CD4-positive, alpha-beta T cell treated with Interleukin-21 for 1 hour (primary cell): Measurements from ENCODE around the gene QKI.
"Not testable (repeated sequence)": the region's sequence is repeated elsewhere in the genome, so short reads cannot be mapped to it uniquely, and the experiment has no call there.

ENCODE experiments used
- DNase-seq: peaks from one replicate; pipeline ENCODE4 v3.0.0-alpha.2; 2020

The QKI gene

DNA sequence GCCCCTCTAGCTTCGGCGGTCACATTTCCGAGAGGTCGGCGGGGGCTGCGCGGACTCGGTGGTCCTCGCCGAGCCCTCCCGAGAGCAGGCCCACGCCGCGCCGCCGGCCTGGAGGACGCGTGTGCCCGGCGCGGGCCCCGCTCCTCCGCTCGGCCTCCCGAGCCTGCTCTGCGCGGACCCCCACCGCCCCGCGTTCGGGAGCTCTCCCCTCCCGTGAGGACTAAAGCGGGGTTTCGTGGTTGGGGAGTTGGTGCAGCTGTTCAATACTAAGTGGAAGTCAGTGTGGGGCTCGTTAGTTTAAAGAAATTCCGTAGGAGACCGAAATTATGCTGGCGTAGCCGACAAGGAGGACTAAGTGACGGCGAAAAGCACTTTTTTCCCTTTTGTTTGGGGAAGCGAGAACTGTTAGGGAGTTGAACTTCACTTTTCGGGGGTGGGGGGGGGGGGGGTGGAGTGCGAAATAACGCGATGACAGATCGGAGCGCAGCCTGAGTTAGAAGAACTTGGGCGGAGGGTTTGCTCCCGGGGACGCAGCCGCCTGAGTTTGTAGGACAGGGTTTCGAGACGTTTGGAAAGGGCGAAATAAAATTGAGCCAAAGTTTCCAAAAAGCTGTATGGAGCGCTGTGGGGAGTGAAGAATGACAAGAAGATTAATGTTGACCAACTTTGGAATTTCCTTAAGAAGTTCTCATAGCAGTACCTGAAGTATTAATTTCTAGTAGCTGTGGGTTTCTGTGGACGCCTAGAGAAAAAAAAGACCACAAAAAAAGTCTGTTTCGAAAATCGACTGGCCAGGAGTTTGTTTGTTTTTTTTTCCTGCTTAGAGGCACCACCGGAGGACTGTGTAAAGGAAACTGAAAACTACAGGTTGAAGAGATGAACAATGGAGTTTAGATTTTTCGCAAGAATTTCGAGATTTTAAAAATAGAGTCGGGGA is 1.4 kb downstream of the QKI start:
- DNase-seq, result peak; percentile 48

GRCh38 chr6:163416557-163417253 is 2.2 kb downstream of the QKI start:
- peak; percentile 52 for DNase-seq

DNA sequence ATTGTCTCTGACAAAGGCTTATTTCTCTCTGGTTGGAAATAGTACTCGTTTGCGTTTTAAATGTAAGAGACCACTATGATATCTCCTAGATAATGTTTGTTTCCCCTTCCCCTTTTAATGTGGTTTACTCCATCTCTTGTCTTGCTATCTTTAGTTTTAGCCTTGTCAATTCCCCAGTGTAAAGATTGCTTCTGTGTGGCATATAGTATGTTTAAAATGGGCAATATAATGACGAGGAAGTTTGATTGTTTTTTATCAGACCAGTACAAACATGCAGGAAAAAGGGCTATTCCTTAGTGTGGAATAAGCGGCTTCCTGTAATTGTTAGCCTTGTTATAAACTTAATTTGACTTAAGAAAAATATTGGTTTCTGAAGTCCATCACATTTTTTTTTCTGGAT is 3.1 kb downstream of the QKI start:
- no peak for DNase-seq

DNA sequence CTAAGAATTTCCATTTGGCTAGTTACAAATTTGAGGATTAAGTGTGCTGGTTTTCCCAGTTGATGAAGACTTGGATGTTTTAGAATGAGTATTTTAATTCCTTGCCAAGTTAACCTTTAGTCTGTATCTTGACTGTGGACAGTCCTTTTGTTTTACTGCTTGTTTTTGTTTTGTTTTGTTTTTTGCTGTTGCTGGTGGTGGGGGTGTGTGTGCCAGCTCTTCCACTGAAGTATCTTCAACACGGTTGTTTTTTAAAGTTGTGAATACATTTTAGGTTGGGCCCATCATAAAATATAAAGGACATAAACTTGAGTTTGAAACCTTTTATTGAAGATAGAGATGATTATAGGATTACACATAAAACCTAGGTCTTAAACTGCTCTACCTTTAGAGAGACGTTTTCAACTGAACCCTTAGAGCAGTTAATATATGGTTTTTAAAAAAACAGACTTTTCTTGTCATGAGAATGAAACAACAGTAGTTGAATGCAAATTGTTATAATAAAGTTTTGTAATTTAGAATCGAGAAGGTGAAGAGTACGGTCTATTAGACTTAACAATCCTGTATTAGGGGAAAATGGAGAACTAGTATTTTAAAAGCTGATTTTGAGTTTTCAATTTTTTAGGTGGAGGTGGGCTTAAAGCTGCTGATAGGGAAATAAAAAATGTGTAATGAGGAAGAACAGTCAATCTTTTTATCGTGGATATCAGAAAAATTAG is 4.0 kb downstream of the QKI start:
- no peak for DNase-seq

- no peak for DNase-seq
These were observed 5.1 kb downstream of the QKI start for GRCh38 chr6:163419413-163420288.

DNA sequence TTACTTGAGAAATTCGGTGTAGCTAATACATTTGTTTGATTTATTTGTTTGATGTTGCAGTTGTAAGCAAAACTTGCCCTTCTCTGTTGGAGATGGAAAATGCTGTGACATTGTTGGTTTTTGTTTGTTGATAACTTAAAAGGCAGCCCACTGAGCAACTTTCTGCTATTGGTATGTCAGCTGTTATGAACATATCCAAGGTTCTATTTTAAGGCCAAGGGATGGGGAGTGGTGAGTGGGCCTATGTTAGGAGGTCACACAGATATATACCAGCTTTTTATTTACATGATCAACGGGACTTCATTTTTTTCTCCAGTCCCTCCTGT is 5.7 kb downstream of the QKI start:
- DNase-seq, result no peak

- no peak for DNase-seq
These were observed 8.0 kb downstream of the QKI start for GRCh38 chr6:163422550-163422949.

DNA sequence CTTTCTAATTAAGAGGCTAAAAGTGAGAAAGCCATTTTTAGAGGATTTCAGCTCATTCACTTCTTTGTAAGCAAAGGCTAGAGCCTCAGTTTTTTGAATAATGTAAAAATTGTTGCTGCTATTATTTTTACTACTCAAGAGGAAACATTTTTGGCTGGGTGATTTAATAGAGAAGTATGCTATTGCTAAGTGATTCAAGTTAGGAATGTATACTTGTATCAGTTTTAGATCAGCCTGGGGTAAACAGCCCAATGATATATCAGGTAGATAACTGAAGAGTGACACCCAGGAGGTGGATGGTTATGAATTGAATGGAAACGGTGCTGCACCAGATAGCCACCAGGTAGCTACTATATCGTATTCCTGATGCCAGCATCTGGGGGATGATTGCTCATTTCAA is 9.2 kb downstream of the QKI start:
- DNase-seq, result no peak

DNA sequence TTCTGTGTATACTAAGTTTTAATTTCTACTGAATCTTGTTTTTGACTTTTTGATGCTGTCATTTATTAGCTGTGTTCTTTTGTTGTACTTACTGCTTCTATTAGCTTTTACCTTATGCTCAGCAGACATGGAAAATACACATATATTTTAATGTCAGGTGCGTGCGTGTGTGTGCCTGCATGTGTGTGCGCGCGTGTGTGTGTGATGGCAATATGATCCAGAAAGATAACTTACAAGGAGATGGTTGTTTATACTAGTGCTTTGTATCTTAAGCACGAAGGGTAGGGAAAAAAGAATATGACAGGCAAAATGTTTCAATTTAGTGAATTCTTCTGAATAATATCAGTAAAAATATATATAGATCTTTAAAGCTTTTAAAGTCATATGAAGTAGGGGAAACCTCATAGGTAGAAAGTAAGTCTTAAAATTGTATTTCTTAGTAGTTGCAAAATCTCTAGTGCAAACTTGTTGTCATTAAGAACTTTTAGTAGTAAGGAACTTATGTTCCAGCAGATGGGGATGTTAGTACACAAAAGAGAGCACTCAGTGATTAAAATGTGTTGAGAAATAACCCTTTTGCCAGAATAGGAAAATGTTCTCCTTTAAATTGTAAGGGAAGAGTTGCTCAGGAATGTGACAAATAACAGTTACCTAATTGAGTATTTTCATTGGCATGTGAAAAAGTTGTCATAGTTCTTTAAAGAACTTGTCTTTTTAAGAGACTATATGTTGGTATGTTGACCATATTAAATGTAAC is 13.2 kb downstream of the QKI start:
- peak; percentile 50 for DNase-seq

DNA sequence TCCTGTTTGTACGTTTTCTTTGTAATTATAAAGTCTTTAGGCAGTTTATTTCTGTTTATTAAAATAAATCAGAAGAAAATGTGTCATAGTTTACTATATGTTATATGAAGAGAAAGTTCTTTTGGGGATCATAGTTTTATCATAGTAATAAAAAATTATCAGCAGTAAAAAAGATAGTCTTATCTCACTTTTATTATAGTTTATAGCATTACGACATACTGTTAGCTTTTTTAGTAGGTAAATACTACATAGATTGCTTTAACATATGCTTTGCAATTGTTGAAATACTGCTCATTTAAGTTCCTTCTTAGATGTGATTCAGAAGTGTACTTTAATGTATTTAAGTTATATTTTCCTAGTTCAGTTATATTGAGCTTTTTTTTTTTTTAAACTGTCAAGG is 13.9 kb downstream of the QKI start:
- no peak for DNase-seq

DNA sequence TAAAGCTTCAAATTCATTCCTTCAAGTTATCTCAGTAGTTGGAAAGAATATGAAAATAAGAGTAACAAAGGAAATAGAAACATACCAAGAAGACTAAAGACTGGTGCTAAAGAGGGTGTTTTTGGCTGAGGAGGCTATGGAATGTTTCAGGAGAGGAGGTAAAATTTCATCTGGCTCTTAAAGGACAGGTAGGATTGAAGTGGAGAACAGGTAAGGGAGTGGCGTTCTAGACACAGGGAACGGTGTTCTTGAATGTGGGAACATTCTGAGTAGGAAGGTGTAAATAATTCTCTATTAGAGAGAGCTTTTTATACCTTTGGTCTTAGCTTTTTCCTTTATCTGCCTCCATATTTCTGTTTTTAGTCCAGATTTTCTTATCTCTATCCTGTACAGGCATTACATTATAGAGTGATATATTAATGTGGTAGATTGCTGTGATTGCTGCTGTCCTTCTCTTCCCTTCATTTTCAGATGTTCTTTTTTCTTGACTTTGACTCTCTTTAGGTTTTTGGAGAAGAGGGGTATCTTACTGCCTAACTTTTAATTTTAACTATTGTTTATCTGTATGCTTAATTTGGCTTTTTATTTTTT is 15.4 kb downstream of the QKI start:
- DNase-seq, result no peak

- DNase-seq, result no peak
These were observed 17.8 kb downstream of the QKI start for GRCh38 chr6:163432300-163432699.

DNA sequence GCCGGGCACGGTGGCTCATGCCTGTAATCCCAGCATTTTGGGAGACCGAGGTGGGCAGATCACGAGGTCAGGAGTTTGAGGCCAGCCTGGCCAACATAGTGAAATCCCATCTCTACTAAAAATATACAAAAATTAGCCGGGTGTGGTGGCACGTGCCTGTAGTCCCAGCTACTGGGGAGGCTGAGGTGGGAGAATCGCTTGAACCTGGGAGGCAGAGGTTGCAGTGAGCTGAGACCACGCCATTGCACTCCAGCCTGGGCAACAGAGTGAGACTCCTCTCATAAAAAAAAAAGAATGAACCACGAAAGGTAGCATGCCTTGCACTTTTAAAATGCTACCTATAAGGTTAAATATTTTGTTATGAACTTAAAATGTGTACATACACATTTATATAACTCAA is 19.0 kb downstream of the QKI start:
- not testable (repeated sequence) for DNase-seq

GRCh38 chr6:163435023-163435422 is 20.5 kb downstream of the QKI start:
- DNase-seq, result no peak

DNA sequence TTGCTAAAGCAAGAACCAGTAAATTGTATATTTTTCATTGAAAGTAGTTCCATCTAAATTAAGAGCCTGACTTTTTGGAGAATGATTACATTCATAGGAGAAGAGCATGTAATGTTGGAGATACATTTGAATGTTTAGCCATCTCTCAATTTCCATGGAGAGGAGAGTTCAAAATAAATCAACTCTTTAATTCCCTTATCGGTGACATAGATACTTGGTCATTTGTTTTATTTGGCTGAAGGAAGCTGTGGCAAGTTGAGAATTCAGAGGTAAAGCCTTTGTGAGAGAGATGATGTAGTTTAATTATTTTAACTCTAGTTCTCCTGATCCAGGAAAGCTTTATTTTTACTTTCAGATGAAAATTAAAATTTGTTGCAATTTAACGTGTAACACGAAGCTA is 22.3 kb downstream of the QKI start:
- DNase-seq, result no peak

DNA sequence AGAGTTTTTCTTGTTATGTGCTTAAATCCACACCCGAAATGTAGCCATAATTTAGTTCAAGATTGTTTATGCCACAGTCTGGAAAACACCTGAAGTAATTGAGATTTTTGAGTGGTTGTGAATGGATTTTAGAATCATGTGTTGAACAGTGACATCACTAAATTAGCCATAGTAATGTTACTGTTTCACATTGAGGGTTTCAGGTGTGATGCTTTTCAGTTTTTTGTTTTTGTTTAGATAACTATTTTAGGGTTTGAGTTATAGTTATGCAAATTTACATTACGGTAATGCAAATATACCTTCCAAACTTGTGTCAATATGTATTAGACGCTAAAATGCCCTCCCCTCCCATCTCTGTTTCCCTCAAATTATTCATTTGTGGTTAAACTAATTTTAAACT is 22.9 kb downstream of the QKI start:
- no peak for DNase-seq

- no peak for DNase-seq
These were observed 23.9 kb downstream of the QKI start for GRCh38 chr6:163438298-163438939.

DNA sequence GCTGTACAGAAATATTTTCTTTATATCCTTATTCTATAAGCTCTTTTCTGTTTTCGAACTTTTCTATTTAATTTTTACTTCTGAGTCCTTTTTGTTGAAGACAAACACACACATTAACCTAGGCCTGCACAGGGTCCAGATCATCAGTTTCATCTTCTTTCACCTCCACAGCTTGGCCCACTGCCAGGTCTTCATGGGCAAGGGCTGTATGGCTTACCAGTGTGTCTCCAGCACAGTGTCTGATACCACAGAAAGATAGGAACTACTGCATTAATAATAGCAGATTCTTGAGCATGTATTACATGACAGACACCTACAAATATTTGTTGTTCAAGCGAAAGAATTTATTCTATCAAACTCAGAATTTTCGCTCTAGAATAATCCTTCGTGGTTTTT is 24.4 kb downstream of the QKI start:
- DNase-seq, result peak; percentile 52

DNA sequence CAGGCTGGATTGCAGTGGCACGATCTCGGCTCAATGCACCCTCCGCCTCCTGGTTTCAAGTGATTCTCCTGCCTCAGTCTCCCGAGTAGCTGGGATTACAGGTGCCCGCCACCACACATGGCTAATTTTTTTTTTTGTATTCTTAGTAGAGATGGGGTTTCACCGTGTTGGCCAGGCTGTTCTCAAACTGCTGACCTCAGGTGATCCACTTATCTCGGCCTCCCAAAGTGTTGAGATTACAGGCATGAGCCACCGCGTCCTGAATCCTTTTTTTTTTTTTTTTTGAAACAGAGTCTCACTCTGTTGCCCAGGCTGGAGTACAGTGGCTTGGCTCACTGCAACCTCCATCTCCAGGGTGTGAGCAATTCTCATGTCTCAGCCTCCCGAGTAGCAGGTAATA is 24.9 kb downstream of the QKI start:
- DNase-seq, result not testable (repeated sequence)

- DNase-seq, result no peak
These were observed 25.5 kb downstream of the QKI start for GRCh38 chr6:163439997-163440396.

- DNase-seq, result no peak
These were observed 27.8 kb downstream of the QKI start for GRCh38 chr6:163442336-163442735.
